Tibial nerve (tissue), 3 donors: Measurements from ENCODE around the gene THY1.

Source experiments
- CTCF ChIP-seq, 5 experiments: fragments of 200-600 bp in 3 of 5; fragments of 450-650 bp in 2 of 5; sonication (generic) in 3 of 5; IDR thresholded peaks; one replicate each; pipeline ENCODE4 v1.5.1; 2016 to 2019; ENCODE audit warnings: antibody characterized with exemption in 5 of 5, mild to moderate bottlenecking in 3 of 5, moderate library complexity in 2 of 5
- POLR2A ChIP-seq, 2 donors: fragments of 450-650 bp; IDR thresholded peaks; one replicate each; pipeline ENCODE4 v1.6.1; 2017; ENCODE audit warnings: antibody characterized with exemption in 2 of 2, mild to moderate bottlenecking in 2 of 2, moderate library complexity in 2 of 2

- TF ChIP-seq POLR2A (IDR thresholded peaks at IDR 0.05) (no peak), CTCF (IDR thresholded peaks at IDR 0.05) (no peak)
Measured at GRCh38 chr11:119436711-119437110, 13.7 kb upstream of the THY1 start.
